ENCODE measurements around the gene TLK1. TPM values are rescaled to one million over a fixed set of nuclear protein-coding genes. Genes with fewer than 3 reads are reported as not detected.

Gene TLK1
- total and polyA plus RNA-seq, 9 of the 15 experiments (the other 6 are each of a cell fraction or from before 2014, with no cell fraction given), result 20.2 to 101 (median 40.5) TPM

GRCh38 chr2:171069286-171069956, 91.3 kb downstream of the TLK1 start:
- intact Hi-C loops (cut with micrococcal nuclease), result no loop called here
- TF ChIP-seq POLR2A (conservative IDR thresholded peaks at IDR 0.05), result 0 out of 2 replicates have a peak, but pooled peaks have one; percentile 14
- no peak for TF ChIP-seq PBX2 (CRISPR knock-in tag; IDR thresholded peaks at IDR 0.05; ENCODE audit: low read depth)
- TF ChIP-seq PBX2 (tag; conservative IDR thresholded peaks at IDR 0.05; ENCODE audit: low read depth), result peak; percentile 82
- TF ChIP-seq CEBPB (tag; IDR thresholded peaks at IDR 0.05), result peak; percentile 16; the same call in 1 of the 2 replicates
- TF ChIP-seq HLTF (IDR thresholded peaks at IDR 0.05), result no peak
- no peak for TF ChIP-seq FOXK1 (CRISPR knock-in tag; IDR thresholded peaks at IDR 0.05; ENCODE audit: borderline replicate concordance)
- TF ChIP-seq MEIS2 (IDR thresholded peaks at IDR 0.05; ENCODE audit: partially characterized antibody), result peak; percentile 84
- TF ChIP-seq MAFG (tag; conservative IDR thresholded peaks at IDR 0.05), result no peak
- peak; percentile 71 for TF ChIP-seq ZBTB33 (CRISPR knock-in tag; IDR thresholded peaks at IDR 0.05)
- peak; percentile 67 for TF ChIP-seq PKNOX1 (IDR thresholded peaks at IDR 0.05)

More at GRCh38 chr2:171069286-171069956, 91.3 kb downstream of the TLK1 start:
- Histone ChIP-seq H3K27ac (ENCODE audit: extremely low read depth, low read depth, low read length) (no peak overlapping the region), H3K36me3 (ENCODE audit: control insufficient read depth, insufficient read depth, low read length) (peaks cover 25% of the 10 kb centered on the region; the same call in 2 of the 3 replicates), H3K9ac (ENCODE audit: insufficient read depth in 1 of 2, low read depth in 2 of 2, low read length in 2 of 2) (no peak overlapping the region), H3K9me3 (replicated peaks; ENCODE audit: control insufficient read depth, insufficient read depth, low read depth, low read length) (no peaks in the 10 kb centered on the region), H3K27me3 (ENCODE audit: control insufficient read depth in 2 of 2, insufficient read depth in 2 of 2, low read length in 2 of 2) (no peaks in the 10 kb centered on the region), H3K79me2 (ENCODE audit: control insufficient read depth, insufficient read depth, low read length) (peaks cover 28% of the 10 kb centered on the region), H2AFZ (ENCODE audit: low read depth, low read length) (no peak overlapping the region), H3K4me2 (ENCODE audit: insufficient read depth, low read length) (no peak overlapping the region), H4K20me1 (replicated peaks; ENCODE audit: control insufficient read depth, insufficient read depth, low read length) (no peaks in the 10 kb centered on the region), H3K4me1 (replicated peaks in 1 of 2; ENCODE audit: control insufficient read depth in 2 of 2, insufficient read depth in 2 of 2, low read length in 2 of 2) (no peaks in the 10 kb centered on the region), H3K4me3 (no peak overlapping the region), H3K9me1 (ENCODE audit: control insufficient read depth, insufficient read depth, low read length) (no peaks in the 10 kb centered on the region)
- ATAC-seq (no peak), FAIRE-seq (no peak), DNase-seq (ENCODE audit: extremely low read depth in 1 of 4, low spot score in 3 of 4) (no peak)
- ChIA-PET POLR2A (interaction anchor here (0.8 kb wide), 1 partner anchor 78 kb away, joined by 3 read pairs; no protein-coding TSS in a partner anchor), CTCF (ENCODE audit: low intra/inter-chr PET ratio) (no interaction called here)
- no TSS peak for BruUV-seq (replicated peaks)
- 75% methylated on average over 8 of the region's 8 CpGs for WGBS (ENCODE audit: insufficient coverage, low coverage, missing lambda C conversion rate)
- in situ Hi-C loops (cut with MboI), result no loop called here

Measured in K562 (cell line).